IMR-90 (cell line): ENCODE results near the gene RUFY4.

Source experiments
- BHLHE40 ChIP-seq: fragments of 150-350 bp; IDR thresholded peaks from 2 replicates; pipeline ENCODE4 v1.6.1; 2016; ENCODE audit warnings: mild to moderate bottlenecking, low read depth, low read length
- CEBPB ChIP-seq: IDR thresholded peaks from 2 replicates; pipeline ENCODE4 v1.6.1; 2012; ENCODE audit warnings: low read depth, low read length, improper control_type of control experiment
- CHD1 ChIP-seq: IDR thresholded peaks from 2 replicates; pipeline ENCODE4 v1.6.1; 2012; ENCODE audit warnings: low read depth, low read length, improper control_type of control experiment
- MAFK ChIP-seq: IDR thresholded peaks from 2 replicates; pipeline ENCODE4 v1.6.1; 2012; ENCODE audit warnings: low read depth, low read length, improper control_type of control experiment
- MAZ ChIP-seq: IDR thresholded peaks from 2 replicates; pipeline ENCODE4 v1.6.1; 2012; ENCODE audit warnings: low read depth, mild to moderate bottlenecking, low read length, improper control_type of control experiment, moderate library complexity, borderline replicate concordance
- MXI1 ChIP-seq: IDR thresholded peaks from 2 replicates; pipeline ENCODE4 v1.6.1; 2012; ENCODE audit warnings: low read depth, mild to moderate bottlenecking, low read length, moderate library complexity, borderline replicate concordance
- NFE2L2 ChIP-seq: fragments of 150-350 bp; IDR thresholded peaks from 2 replicates; pipeline ENCODE4 v1.6.1; 2016; ENCODE audit warnings: low read depth, mild to moderate bottlenecking, low read length
- POLR2A ChIP-seq: IDR thresholded peaks from 2 replicates; pipeline ENCODE4 v1.6.1; 2012; ENCODE audit warnings: mild to moderate bottlenecking, low read depth, low read length
- RCOR1 ChIP-seq: IDR thresholded peaks from 2 replicates; pipeline ENCODE4 v1.6.1; 2012; ENCODE audit warnings: mild to moderate bottlenecking, low read length, improper control_type of control experiment; ENCODE audit not compliant: insufficient replicate concordance
- RFX5 ChIP-seq: IDR thresholded peaks from 2 replicates; pipeline ENCODE4 v1.8.0; 2012; ENCODE audit warnings: low read depth, mild to moderate bottlenecking, low read length, moderate library complexity
- SMC3 ChIP-seq: fragments of 150-350 bp; IDR thresholded peaks from 2 replicates; pipeline ENCODE4 v1.6.1; 2016; ENCODE audit warnings: low read depth, mild to moderate bottlenecking, antibody characterized with exemption, low read length, moderate library complexity
- TF ChIP-seq, protein P1 (sequence below): conservative IDR thresholded peaks from 2 replicates; pipeline ENCODE4 v1.5.1; 2012; ENCODE audit warnings: mild to moderate bottlenecking, low read depth, low read length, improper control_type of control experiment
- TF ChIP-seq, protein P2 (sequence below): fragments of 150-350 bp; IDR thresholded peaks from 2 replicates; pipeline ENCODE4 v1.6.1; 2017; ENCODE audit warnings: mild to moderate bottlenecking, antibody characterized with exemption, low read length, low read depth
- TF ChIP-seq, protein P3 (sequence below): fragments of 150-350 bp; IDR thresholded peaks from 2 replicates; pipeline ENCODE4 v1.6.1; 2016; ENCODE audit warnings: low read depth, mild to moderate bottlenecking, low read length, moderate library complexity, borderline replicate concordance

DNA sequence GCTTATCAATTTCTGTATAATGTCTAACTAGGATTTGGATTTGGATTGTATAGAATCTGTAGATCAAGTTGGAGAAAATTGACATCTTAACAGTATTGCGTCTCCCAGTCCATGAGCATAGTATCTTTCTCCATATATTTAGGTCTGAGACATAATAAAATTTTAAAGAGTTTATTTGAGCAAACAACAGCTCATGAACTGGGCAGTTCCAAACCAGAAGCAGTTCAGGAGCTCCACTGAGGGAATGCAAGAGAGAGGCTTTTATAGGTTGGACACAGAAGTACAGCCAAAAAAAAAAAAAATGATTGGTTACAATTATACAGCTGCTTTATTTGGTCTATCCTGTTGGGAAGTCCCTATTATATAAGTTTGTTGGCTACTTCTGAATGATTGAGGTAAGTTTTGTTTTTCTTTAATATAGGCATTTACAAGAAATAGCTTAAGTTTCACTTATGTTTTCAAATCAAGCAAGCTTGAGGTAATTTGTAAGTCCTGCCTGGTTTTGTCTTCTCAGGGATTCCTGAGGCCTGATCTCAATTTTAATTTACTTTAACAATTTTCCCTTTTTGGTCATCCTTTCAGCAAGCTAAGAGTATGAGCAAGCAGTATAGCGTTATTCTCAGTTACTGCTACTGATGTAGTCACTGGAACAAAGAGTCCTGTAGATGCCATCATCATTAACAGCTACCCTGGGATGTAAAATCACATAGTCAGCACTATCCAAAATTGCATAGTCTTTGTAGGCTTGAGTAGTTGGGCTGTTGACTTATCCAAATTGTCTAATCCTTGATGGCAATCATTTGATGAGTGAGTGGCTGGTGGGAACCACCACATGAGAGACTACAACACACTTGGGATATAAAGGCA, 27.5 kb upstream of the RUFY4 start:
- no peak for TF ChIP-seq POLR2A
- TF ChIP-seq, protein P1, sequence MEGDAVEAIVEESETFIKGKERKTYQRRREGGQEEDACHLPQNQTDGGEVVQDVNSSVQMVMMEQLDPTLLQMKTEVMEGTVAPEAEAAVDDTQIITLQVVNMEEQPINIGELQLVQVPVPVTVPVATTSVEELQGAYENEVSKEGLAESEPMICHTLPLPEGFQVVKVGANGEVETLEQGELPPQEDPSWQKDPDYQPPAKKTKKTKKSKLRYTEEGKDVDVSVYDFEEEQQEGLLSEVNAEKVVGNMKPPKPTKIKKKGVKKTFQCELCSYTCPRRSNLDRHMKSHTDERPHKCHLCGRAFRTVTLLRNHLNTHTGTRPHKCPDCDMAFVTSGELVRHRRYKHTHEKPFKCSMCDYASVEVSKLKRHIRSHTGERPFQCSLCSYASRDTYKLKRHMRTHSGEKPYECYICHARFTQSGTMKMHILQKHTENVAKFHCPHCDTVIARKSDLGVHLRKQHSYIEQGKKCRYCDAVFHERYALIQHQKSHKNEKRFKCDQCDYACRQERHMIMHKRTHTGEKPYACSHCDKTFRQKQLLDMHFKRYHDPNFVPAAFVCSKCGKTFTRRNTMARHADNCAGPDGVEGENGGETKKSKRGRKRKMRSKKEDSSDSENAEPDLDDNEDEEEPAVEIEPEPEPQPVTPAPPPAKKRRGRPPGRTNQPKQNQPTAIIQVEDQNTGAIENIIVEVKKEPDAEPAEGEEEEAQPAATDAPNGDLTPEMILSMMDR: no peak
- TF ChIP-seq MXI1: no peak
- TF ChIP-seq, protein P2, sequence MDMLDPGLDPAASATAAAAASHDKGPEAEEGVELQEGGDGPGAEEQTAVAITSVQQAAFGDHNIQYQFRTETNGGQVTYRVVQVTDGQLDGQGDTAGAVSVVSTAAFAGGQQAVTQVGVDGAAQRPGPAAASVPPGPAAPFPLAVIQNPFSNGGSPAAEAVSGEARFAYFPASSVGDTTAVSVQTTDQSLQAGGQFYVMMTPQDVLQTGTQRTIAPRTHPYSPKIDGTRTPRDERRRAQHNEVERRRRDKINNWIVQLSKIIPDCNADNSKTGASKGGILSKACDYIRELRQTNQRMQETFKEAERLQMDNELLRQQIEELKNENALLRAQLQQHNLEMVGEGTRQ: no peak
- TF ChIP-seq CEBPB: no peak
- no peak for TF ChIP-seq SMC3
- TF ChIP-seq, protein P3, sequence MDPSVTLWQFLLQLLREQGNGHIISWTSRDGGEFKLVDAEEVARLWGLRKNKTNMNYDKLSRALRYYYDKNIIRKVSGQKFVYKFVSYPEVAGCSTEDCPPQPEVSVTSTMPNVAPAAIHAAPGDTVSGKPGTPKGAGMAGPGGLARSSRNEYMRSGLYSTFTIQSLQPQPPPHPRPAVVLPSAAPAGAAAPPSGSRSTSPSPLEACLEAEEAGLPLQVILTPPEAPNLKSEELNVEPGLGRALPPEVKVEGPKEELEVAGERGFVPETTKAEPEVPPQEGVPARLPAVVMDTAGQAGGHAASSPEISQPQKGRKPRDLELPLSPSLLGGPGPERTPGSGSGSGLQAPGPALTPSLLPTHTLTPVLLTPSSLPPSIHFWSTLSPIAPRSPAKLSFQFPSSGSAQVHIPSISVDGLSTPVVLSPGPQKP: no peak
- no peak for TF ChIP-seq MAZ
- TF ChIP-seq CHD1: no peak
- peak; percentile 90 for TF ChIP-seq MAFK
- TF ChIP-seq NFE2L2: no peak
- no peak for TF ChIP-seq RFX5
- TF ChIP-seq BHLHE40: no peak
- no peak for TF ChIP-seq RCOR1
